KMS-11 (cell line): ENCODE data around the gene CDADC1.

Experiments used
- H2AFZ ChIP-seq: fragments of 200-600 bp; sonication (generic); 2 replicates; pipeline ENCODE4 v1.6.1; 2016; ENCODE audit warnings: antibody characterized with exemption, mixed run types, low read depth
- H3K27ac ChIP-seq: fragments of 200-600 bp; sonication (generic); 2 replicates; pipeline ENCODE4 v1.6.1; 2016; ENCODE audit warnings: mild to moderate bottlenecking, mixed run types
- H3K27me3 ChIP-seq: fragments of 200-600 bp; sonication (generic); 2 replicates; pipeline ENCODE4 v1.6.1; 2017; ENCODE audit warnings: mild to moderate bottlenecking, low read depth, mixed run types, moderate library complexity; ENCODE audit not compliant: insufficient read depth
- H3K36me3 ChIP-seq: fragments of 200-600 bp; sonication (generic); 2 replicates; pipeline ENCODE4 v1.6.1; 2017; ENCODE audit warnings: mild to moderate bottlenecking, mixed run types; ENCODE audit not compliant: insufficient read depth
- H3K4me1 ChIP-seq: fragments of 200-600 bp; sonication (generic); 2 replicates; pipeline ENCODE4 v1.6.1; 2016; ENCODE audit warnings: mild to moderate bottlenecking, low read depth, mixed run types; ENCODE audit not compliant: poor library complexity, severe bottlenecking
- H3K4me2 ChIP-seq: fragments of 200-600 bp; sonication (generic); 2 replicates; pipeline ENCODE4 v1.7.0; 2016; ENCODE audit warnings: mild to moderate bottlenecking, mixed run types
- H3K4me3 ChIP-seq: fragments of 200-600 bp; sonication (generic); IDR thresholded peaks from 2 replicates; pipeline ENCODE4 v1.6.1; 2017; ENCODE audit warnings: low read depth, low read length, mixed read lengths; ENCODE audit not compliant: insufficient read depth
- H3K79me2 ChIP-seq: fragments of 200-600 bp; sonication (generic); 2 replicates; pipeline ENCODE4 v1.6.1; 2016; ENCODE audit warnings: low read depth, mixed run types; ENCODE audit not compliant: insufficient read depth
- H3K9ac ChIP-seq: fragments of 200-600 bp; sonication (generic); 2 replicates; pipeline ENCODE4 v1.6.1; 2016; ENCODE audit warnings: mild to moderate bottlenecking, mixed run types
- H4K20me1 ChIP-seq: fragments of 200-600 bp; sonication (generic); 2 replicates; pipeline ENCODE4 v1.6.1; 2016; ENCODE audit warnings: mild to moderate bottlenecking, mixed run types; ENCODE audit not compliant: insufficient read depth
- TF ChIP-seq, protein P1 (sequence below): fragments of 200-600 bp; sonication (generic); conservative IDR thresholded peaks from 2 replicates; pipeline ENCODE4 v1.6.1; 2017; ENCODE audit warnings: low read depth, mild to moderate bottlenecking, antibody characterized with exemption, low read length, moderate library complexity, mixed read lengths

CDADC1 gene

DNA sequence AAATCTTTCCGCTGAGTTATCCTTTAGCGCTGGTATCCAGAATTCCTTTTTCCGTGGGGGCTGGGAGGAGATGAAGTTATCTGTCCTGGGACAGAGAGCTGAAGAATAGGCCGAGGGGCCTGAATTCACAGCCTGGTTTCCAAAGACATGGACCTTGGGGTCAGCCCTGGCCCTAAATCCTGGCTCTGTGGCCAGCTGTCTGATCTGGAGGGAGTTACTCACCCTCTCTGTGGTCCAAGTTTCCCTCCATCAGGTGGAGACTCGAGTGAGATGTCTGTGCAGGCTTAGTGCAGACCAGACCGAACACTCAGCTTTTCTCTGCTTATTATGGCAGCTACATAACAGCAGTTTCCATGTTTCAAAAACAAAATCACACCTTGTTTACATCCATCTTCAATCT lies 59.6 kb downstream of the CDADC1 start:
- Histone ChIP-seq H3K27ac (no peak overlapping the region), H3K79me2 (no peaks in the 10 kb centered on the region), H3K4me2 (no peak overlapping the region), H3K36me3 (no peaks in the 10 kb centered on the region), H2AFZ (no peak overlapping the region), H4K20me1 (no peaks in the 10 kb centered on the region), H3K4me3 (no peak overlapping the region), H3K4me1 (no peaks in the 10 kb centered on the region), H3K27me3 (no peaks in the 10 kb centered on the region), H3K9ac (no peak overlapping the region)
- TF ChIP-seq, protein P1, sequence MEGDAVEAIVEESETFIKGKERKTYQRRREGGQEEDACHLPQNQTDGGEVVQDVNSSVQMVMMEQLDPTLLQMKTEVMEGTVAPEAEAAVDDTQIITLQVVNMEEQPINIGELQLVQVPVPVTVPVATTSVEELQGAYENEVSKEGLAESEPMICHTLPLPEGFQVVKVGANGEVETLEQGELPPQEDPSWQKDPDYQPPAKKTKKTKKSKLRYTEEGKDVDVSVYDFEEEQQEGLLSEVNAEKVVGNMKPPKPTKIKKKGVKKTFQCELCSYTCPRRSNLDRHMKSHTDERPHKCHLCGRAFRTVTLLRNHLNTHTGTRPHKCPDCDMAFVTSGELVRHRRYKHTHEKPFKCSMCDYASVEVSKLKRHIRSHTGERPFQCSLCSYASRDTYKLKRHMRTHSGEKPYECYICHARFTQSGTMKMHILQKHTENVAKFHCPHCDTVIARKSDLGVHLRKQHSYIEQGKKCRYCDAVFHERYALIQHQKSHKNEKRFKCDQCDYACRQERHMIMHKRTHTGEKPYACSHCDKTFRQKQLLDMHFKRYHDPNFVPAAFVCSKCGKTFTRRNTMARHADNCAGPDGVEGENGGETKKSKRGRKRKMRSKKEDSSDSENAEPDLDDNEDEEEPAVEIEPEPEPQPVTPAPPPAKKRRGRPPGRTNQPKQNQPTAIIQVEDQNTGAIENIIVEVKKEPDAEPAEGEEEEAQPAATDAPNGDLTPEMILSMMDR: no peak

DNA sequence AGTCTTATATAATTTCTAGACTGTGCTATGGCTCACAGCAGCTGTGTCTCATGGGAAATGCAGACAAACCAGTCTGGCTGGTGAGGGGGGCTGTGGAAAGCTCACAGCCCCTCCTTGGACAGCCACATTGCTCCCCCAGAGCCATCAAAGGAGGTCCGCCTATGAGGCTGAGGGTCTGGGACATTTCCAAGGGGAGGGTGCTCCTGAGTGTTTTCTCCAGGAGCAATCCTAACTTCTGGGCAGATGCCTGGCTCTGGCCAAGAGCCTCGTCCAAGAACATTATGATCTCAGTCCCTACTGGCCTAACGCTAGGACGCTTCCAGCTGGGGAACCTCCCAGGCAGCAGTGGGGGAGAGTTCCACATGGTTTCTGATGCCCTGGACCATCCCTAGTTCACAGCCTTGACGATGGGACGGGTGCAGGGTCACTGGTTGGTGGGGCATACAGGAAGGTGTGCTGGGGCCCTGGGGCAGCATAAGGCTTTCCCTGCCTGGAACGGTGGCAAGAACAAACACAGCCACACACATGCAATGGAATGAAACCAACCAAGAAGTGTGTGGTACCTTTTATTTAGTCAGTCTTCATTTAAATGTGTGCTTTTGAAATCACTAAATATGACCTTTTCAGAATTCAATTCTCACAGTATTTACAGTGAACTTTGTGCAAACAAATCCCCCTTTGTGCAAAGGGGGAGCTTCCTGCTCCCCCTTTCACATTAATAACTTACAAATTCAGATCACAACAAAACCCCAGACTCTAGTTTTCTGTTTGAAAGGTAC lies 60.6 kb downstream of the CDADC1 start:
- H3K9ac ChIP-seq: no peak overlapping the region
- H3K4me1 ChIP-seq: no peaks in the 10 kb centered on the region
- no peaks in the 10 kb centered on the region for H3K27me3 ChIP-seq
- no peak overlapping the region for H2AFZ ChIP-seq
- H3K27ac ChIP-seq: no peak overlapping the region
- H3K36me3 ChIP-seq: no peaks in the 10 kb centered on the region
- no peak overlapping the region for H3K4me2 ChIP-seq
- TF ChIP-seq, protein P1: no peak
- no peak overlapping the region for H3K4me3 ChIP-seq
- no peaks in the 10 kb centered on the region for H4K20me1 ChIP-seq
- H3K79me2 ChIP-seq: no peaks in the 10 kb centered on the region

DNA sequence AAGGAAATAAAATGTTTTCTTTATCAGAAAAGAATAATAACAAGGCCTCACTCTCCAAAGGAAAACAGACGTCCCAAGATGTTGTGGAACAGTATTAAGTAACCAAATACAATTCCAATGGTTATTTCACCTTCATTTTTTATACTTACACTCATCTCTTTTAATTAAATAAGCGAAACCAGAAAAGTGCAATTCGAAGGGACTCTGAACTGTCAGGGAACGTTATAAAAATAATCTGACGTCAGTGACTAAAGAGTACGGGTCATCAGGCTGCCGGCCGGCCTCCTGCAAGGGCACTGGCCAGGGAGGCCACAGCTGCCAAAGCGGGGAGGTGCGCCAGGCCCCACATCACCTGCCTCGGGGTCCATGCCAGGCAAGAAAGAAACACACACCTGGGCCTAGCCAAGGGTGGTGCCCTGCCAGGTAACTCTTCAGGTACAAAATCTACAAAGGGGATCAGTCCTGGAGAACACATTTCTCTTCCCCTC lies 61.2 kb downstream of the CDADC1 start:
- Histone ChIP-seq H3K36me3 (no peaks in the 10 kb centered on the region), H3K27me3 (no peaks in the 10 kb centered on the region), H2AFZ (no peak overlapping the region), H3K9ac (no peak overlapping the region), H3K79me2 (no peaks in the 10 kb centered on the region), H3K27ac (no peak overlapping the region), H3K4me1 (no peaks in the 10 kb centered on the region), H4K20me1 (no peaks in the 10 kb centered on the region), H3K4me2 (no peak overlapping the region), H3K4me3 (no peak overlapping the region)
- TF ChIP-seq, protein P1: no peak

DNA sequence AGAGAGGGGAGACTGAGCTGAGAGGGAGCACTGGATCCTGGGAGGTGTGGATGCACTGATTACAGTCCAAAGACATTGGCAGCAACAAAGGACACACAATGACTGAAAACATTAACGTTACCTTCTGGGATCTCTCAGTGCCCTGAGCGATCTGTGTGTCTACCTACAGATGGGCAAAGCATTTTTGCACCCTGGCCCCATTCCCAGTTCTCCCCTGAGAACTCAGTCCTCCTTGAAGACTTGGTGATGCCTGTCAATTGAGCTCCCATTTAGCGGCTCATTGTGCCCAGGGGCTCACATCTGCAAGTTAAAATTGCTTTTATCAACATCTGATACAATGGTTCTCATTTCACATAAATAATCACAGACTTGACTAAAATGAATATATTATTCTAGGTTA lies 62.5 kb downstream of the CDADC1 start:
- TF ChIP-seq, protein P1: no peak
- no peaks in the 10 kb centered on the region for H3K4me1 ChIP-seq
- no peak overlapping the region for H3K27ac ChIP-seq
- H4K20me1 ChIP-seq: no peaks in the 10 kb centered on the region
- no peaks in the 10 kb centered on the region for H3K79me2 ChIP-seq
- no peaks in the 10 kb centered on the region for H3K27me3 ChIP-seq
- H3K4me2 ChIP-seq: no peak overlapping the region
- no peaks in the 10 kb centered on the region for H3K36me3 ChIP-seq
- H2AFZ ChIP-seq: no peak overlapping the region
- H3K4me3 ChIP-seq: no peak overlapping the region
- no peak overlapping the region for H3K9ac ChIP-seq
